CD4-positive, alpha-beta T cell treated with Interferon gamma for 1 hour (primary cell): Measurements from ENCODE around the gene KCTD8.

Experiments used
- DNase-seq: peaks from one replicate; pipeline ENCODE4 v3.0.0-alpha.2; 2020

The KCTD8 gene

GRCh38 chr4:44448521-44449461 is at the start of gene KCTD8:
KCTD8 (minus strand) TSS chr4:44448809.
- peak; percentile 25 for DNase-seq

GRCh38 chr4:44494810-44495701 is 46.4 kb upstream of the KCTD8 start:
- no peak for DNase-seq

- no peak for DNase-seq
These were observed 45.3 kb upstream of the KCTD8 start for GRCh38 chr4:44493924-44494323.

GRCh38 chr4:44487341-44487740 is 38.7 kb upstream of the KCTD8 start:
- no peak for DNase-seq

- DNase-seq: no peak
These were observed 31.1 kb upstream of the KCTD8 start for GRCh38 chr4:44479731-44480130.

GRCh38 chr4:44462259-44462658 is 13.7 kb upstream of the KCTD8 start:
- DNase-seq: no peak

GRCh38 chr4:44447563-44448504 is 775 bp downstream of the KCTD8 start:
- no peak for DNase-seq

GRCh38 chr4:44446801-44447562 is 1.6 kb downstream of the KCTD8 start:
- no peak for DNase-seq

- DNase-seq: no peak
These were observed 2.4 kb downstream of the KCTD8 start for GRCh38 chr4:44446191-44446590.

GRCh38 chr4:44438687-44439086 is 9.9 kb downstream of the KCTD8 start:
- DNase-seq: no peak

GRCh38 chr4:44434247-44434646 is 14.4 kb downstream of the KCTD8 start:
- no peak for DNase-seq

- no peak for DNase-seq
These were observed 22.9 kb downstream of the KCTD8 start for GRCh38 chr4:44425614-44426208.

GRCh38 chr4:44422912-44423311 is 25.7 kb downstream of the KCTD8 start:
- no peak for DNase-seq

GRCh38 chr4:44421330-44422065 is 27.1 kb downstream of the KCTD8 start:
- DNase-seq: no peak

GRCh38 chr4:44415251-44415650 is 33.4 kb downstream of the KCTD8 start:
- DNase-seq: no peak

- DNase-seq: no peak
These were observed 80.0 kb downstream of the KCTD8 start for GRCh38 chr4:44368413-44369167.

GRCh38 chr4:44354172-44354571 is 94.4 kb downstream of the KCTD8 start:
- DNase-seq: no peak

GRCh38 chr4:44351069-44351468 is 97.5 kb downstream of the KCTD8 start:
- no peak for DNase-seq

GRCh38 chr4:44342800-44343199 is 105.8 kb downstream of the KCTD8 start:
- DNase-seq: no peak

GRCh38 chr4:44326741-44327140 is 121.9 kb downstream of the KCTD8 start:
- DNase-seq: no peak
